CD4-positive, alpha-beta T cell treated with Interleukin-6 at 100 ng/mL for 8 hours (primary cell): ENCODE data around the gene TLE5.
"Not testable (repeated sequence)": the region's sequence is repeated elsewhere in the genome, so short reads cannot be mapped to it uniquely, and the experiment has no call there.

Experiments used
- DNase-seq: peaks from one replicate; pipeline ENCODE4 v3.0.0-alpha.2; 2020; ENCODE audit warnings: mixed read lengths, low spot score

Gene TLE5

GRCh38 chr19:3096267-3096901 is 34.1 kb upstream of the TLE5 start:
- no peak for DNase-seq

GRCh38 chr19:3095441-3096191 is 33.3 kb upstream of the TLE5 start:
- DNase-seq = peak; percentile 58

GRCh38 chr19:3094601-3095440 is 32.5 kb upstream of the TLE5 start:
- no peak for DNase-seq

- not testable (repeated sequence) for DNase-seq
These were observed 27.1 kb upstream of the TLE5 start for GRCh38 chr19:3089299-3089855.

- DNase-seq = no peak
These were observed 25.5 kb upstream of the TLE5 start for GRCh38 chr19:3087769-3088168.

- no peak for DNase-seq
These were observed 22.6 kb upstream of the TLE5 start for GRCh38 chr19:3084943-3085342.

- DNase-seq = no peak
These were observed 21.7 kb upstream of the TLE5 start for GRCh38 chr19:3083964-3084363.

GRCh38 chr19:3082331-3082730 is 20.0 kb upstream of the TLE5 start:
- no peak for DNase-seq

GRCh38 chr19:3080286-3080685 is 18.0 kb upstream of the TLE5 start:
- no peak for DNase-seq

- DNase-seq = no peak
These were observed 17.3 kb upstream of the TLE5 start for GRCh38 chr19:3079578-3079977.

- DNase-seq = peak; percentile 71
These were observed 13.5 kb upstream of the TLE5 start for GRCh38 chr19:3075605-3076431.

GRCh38 chr19:3073931-3074595 is 11.8 kb upstream of the TLE5 start:
- no peak for DNase-seq

GRCh38 chr19:3073159-3073563 is 10.9 kb upstream of the TLE5 start:
- no peak for DNase-seq

- DNase-seq = no peak
These were observed 9.5 kb upstream of the TLE5 start for GRCh38 chr19:3071768-3072167.

GRCh38 chr19:3068071-3068470 is 5.8 kb upstream of the TLE5 start:
- no peak for DNase-seq

GRCh38 chr19:3067563-3067962 is 5.3 kb upstream of the TLE5 start:
- no peak for DNase-seq

GRCh38 chr19:3066482-3067049 is 4.3 kb upstream of the TLE5 start:
- no peak for DNase-seq

GRCh38 chr19:3065675-3066357 is 3.5 kb upstream of the TLE5 start:
- no peak for DNase-seq

- DNase-seq = no peak
These were observed 1.7 kb upstream of the TLE5 start for GRCh38 chr19:3064011-3064330.
